ENCODE measurements around the gene ECM1. TPM values are rescaled to one million over a fixed set of nuclear protein-coding genes. Genes with fewer than 3 reads are reported as not detected.
A peak's percentile ranks its signal among the peaks of the same experiment; 100 is the strongest.

The ECM1 gene
- total RNA-seq, 4 donors from 2014 or later: 17.4 to 32.9 (median 18.6) TPM

DNA sequence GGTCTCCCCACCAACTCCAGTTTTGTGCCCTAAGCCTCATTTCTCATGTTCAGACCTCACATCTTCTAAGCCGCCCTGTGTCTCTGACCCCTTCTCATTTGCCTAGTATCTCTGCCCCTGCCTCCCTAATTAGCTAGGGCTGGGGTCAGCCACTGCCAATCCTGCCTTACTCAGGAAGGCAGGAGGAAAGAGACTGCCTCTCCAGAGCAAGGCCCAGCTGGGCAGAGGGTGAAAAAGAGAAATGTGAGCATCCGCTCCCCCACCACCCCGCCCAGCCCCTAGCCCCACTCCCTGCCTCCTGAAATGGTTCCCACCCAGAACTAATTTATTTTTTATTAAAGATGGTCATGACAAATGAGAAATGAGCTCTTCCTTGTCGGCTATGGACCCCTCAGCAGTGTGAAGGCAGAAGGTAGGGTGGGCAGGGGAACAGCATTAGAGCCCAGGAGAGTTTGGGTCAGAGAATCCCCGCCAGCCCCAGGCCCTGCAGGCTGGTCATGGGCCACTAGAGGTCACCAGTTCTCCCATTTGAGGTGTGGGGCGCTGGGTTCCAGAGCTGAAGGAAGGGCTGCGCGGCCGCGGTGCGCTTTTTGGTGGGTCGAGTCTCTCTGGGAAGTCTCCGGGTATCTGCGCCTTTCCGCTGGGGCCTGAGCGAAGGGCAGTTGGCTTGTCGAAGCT, 52.8 kb downstream of the ECM1 start:
- Histone ChIP-seq H3K27ac (replicated peaks in 1 of 4) (peak overlapping the region; percentile 93 to 100 (median 98)), H3K4me3 (peak overlapping the region; percentile 59 to 64 (median 61)), H3K4me1 (peaks cover 63 to 95% (median 79%) of the 10 kb centered on the region in 4 donors), H3K9me3 (no peaks in the 10 kb centered on the region), H3K36me3 (peaks cover 4 to 32% (median 27%) of the 10 kb centered on the region in 4 donors), H3K27me3 (no peaks in the 10 kb centered on the region)
- DNase-seq (ENCODE audit: extremely low spot score): peak; percentile 98
- TF ChIP-seq POLR2AphosphoS5 (IDR thresholded peaks at IDR 0.05) (no peak), EP300 (IDR thresholded peaks at IDR 0.05) (no peak), POLR2A (IDR thresholded peaks at IDR 0.05; ENCODE audit: low read depth) (no peak)
- TF ChIP-seq, protein P1, sequence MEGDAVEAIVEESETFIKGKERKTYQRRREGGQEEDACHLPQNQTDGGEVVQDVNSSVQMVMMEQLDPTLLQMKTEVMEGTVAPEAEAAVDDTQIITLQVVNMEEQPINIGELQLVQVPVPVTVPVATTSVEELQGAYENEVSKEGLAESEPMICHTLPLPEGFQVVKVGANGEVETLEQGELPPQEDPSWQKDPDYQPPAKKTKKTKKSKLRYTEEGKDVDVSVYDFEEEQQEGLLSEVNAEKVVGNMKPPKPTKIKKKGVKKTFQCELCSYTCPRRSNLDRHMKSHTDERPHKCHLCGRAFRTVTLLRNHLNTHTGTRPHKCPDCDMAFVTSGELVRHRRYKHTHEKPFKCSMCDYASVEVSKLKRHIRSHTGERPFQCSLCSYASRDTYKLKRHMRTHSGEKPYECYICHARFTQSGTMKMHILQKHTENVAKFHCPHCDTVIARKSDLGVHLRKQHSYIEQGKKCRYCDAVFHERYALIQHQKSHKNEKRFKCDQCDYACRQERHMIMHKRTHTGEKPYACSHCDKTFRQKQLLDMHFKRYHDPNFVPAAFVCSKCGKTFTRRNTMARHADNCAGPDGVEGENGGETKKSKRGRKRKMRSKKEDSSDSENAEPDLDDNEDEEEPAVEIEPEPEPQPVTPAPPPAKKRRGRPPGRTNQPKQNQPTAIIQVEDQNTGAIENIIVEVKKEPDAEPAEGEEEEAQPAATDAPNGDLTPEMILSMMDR (IDR thresholded peaks at IDR 0.05): peak; percentile 84 to 94 (median 88)
- 10% methylated on average over 16 of the region's 17 CpGs for WGBS
- intact Hi-C loops (cut with DNase I): loop anchor here (1.0 to 2.0 kb wide), 2 partner anchors 20 to 60 kb away; no protein-coding TSS in a partner anchor

DNA sequence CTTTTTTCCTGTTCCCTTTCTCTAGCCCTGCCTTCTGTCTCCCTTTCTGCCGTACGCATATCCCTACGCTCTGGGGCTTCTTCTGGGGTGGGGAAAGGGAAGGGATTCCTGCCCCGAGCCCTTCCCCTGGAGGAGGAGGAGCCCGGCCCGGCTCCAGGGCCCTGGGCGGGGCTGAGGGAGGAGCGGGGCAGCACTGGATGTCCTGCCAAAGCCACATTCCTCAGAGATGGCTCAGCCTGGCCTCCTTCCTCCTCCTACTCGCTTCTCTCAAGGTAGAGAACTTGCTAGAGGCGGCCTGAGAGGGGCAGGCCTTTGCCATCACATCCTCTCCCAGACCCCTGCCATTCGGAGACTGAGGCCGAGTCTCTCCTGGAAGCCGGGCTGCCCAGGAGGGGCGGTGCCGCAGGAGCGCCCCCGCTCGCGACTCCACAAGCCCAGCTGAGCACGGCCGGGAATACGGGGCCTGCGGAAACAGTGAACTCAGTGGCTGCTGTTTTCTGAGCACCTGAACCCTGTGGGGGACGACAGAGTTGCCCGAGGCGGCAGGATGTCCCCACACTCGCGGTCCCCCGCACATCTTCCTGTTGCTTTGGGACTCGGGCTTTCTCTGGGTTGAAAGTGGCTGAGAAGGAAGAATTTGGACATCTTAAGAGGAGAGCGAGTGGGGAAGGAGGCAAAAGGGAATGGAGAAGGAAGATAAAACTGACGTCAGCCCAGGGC, 53.5 kb downstream of the ECM1 start:
- peaks cover 70 to 95% (median 85%) of the 10 kb centered on the region in 4 donors for H3K4me1 ChIP-seq
- H3K27me3 ChIP-seq: no peaks in the 10 kb centered on the region
- TF ChIP-seq EP300 (IDR thresholded peaks at IDR 0.05): peak; percentile 83
- peak; percentile 69 for TF ChIP-seq POLR2A (IDR thresholded peaks at IDR 0.05; ENCODE audit: low read depth)
- TF ChIP-seq, protein P1 (IDR thresholded peaks at IDR 0.05): peak; percentile 5 to 18 (median 11)
- peak in 1 of 2 donors; percentile 98 for TF ChIP-seq POLR2AphosphoS5 (IDR thresholded peaks at IDR 0.05)
- WGBS: under 1% methylated on average over 20 of the region's 32 CpGs
- no peaks in the 10 kb centered on the region for H3K9me3 ChIP-seq
- intact Hi-C loops (cut with DNase I): loop anchor here (1.0 to 2.0 kb wide), 2 partner anchors 19 to 59 kb away; no protein-coding TSS in a partner anchor
- H3K36me3 ChIP-seq: peaks cover 0 to 25% (median 20%) of the 10 kb centered on the region in 4 donors
- H3K4me3 ChIP-seq: peak overlapping the region; percentile 59 to 64 (median 61)
- DNase-seq (ENCODE audit: extremely low spot score): peak; percentile 98
- peak overlapping the region; percentile 93 to 100 (median 98) for H3K27ac ChIP-seq (replicated peaks in 1 of 4)

DNA sequence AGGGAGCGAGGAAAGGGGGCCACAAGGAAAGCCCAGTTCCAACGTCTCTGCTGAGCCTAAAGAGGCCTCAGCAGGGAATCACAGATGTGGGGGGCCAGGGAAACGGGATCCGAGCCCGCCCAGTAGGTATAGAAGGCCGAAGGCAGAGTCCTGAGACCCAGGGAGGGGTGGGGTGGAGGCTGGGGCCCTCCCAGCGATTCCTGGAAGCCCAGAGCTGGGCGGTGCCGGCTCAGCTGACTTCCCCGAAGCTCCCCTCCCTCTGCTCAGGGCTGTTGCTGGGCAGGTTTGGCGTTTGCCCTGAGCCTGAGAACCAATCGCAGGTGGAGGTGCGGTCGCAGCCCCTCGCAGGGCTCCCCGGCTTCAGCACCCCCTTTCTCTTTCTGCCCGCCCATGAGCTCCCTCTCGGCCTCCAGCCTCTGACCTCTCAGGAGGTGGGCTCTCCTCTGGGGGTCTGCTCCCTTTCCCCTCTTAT, 54.1 kb downstream of the ECM1 start:
- H3K4me1 ChIP-seq: peaks cover 76 to 95% (median 88%) of the 10 kb centered on the region in 4 donors
- intact Hi-C loops (cut with DNase I): loop anchor here (1.0 to 2.0 kb wide), 2 partner anchors 18 to 59 kb away; no protein-coding TSS in a partner anchor
- WGBS: 2% methylated on average over 12 of the region's 18 CpGs
- no peaks in the 10 kb centered on the region for H3K27me3 ChIP-seq
- peaks cover 0 to 19% (median 15%) of the 10 kb centered on the region in 4 donors for H3K36me3 ChIP-seq
- H3K4me3 ChIP-seq: peak overlapping the region; percentile 59 to 64 (median 61)
- H3K9me3 ChIP-seq: no peaks in the 10 kb centered on the region
- DNase-seq (ENCODE audit: extremely low spot score): peak; percentile 98
- H3K27ac ChIP-seq (replicated peaks in 1 of 4): peak overlapping the region; percentile 93 to 100 (median 98)
- TF ChIP-seq POLR2AphosphoS5 (IDR thresholded peaks at IDR 0.05) (peak in 1 of 2 donors; percentile 99), POLR2A (IDR thresholded peaks at IDR 0.05; ENCODE audit: low read depth) (no peak), EP300 (IDR thresholded peaks at IDR 0.05) (peak; percentile 92)
- TF ChIP-seq, protein P1 (IDR thresholded peaks at IDR 0.05): no peak

DNA sequence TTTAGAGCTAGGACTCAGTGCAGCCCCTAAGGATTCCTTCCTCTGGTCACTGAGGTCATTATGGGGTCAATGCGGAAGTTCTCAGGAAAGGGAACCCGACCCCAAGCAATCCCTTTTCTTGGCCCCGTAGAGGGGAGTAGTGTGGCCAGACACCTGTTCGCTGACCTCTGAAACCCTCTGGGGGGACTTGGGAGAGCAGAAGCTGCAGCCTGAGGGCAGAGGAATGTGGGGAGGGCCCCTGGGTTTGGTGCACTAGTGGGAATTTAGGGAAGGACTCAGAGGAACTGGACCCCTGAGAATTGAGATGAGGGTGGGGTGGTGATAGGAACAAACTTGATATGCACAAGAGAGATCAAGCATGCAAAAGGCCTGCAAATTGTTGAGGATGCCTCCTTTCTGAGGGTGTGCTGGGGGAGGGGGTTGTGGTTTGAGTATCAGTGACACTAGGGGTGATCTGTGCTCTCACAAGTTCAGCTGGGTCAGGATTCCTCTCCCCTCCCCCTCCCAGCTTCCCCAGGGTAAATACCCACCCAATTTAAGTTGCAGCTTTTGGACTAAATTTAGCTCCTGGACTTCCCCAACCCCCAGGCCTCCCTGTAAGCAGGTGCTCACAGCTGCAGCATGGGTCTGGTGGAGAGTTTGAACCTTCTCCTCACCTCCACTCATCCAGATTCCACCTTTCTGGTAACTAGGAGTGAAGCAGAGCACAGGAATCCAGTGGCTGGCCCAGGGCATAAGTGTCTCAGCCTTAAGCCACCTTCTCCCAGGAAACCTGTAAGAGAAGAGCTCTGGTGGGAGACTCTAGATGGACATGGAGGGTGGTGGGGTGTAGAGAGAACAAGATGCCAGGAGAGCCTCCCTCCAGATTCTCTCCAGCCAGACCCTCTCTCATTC, 54.8 kb downstream of the ECM1 start:
- no peak for DNase-seq (ENCODE audit: extremely low spot score)
- intact Hi-C loops (cut with DNase I): no loop called here
- Histone ChIP-seq H3K27me3 (no peaks in the 10 kb centered on the region), H3K9me3 (no peaks in the 10 kb centered on the region), H3K27ac (replicated peaks in 1 of 4) (peak overlapping the region; percentile 93 to 100 (median 98)), H3K4me3 (peak overlapping the region; percentile 59 to 64 (median 61)), H3K36me3 (peaks cover 0 to 13% (median 8%) of the 10 kb centered on the region in 4 donors), H3K4me1 (peaks cover 83 to 95% (median 91%) of the 10 kb centered on the region in 4 donors)
- WGBS: 30% methylated on average over 2 of the region's 4 CpGs
- no peak for TF ChIP-seq POLR2A (IDR thresholded peaks at IDR 0.05; ENCODE audit: low read depth)
- peak in 1 of 2 donors; percentile 5 for TF ChIP-seq POLR2AphosphoS5 (IDR thresholded peaks at IDR 0.05)

Small RNA genes within 50 kb of the gene (small RNA-seq; reads per million reads assigned to genes)
- gene MIR4257: 0 reads per million in 3 donors

Other genes with a start within 250 kb of the ECM1 start
- 10 to 100 TPM; 36.1 to 63.5 (median 49.7) TPM for gene APH1A, start 239.1 kb upstream of the ECM1 start, total RNA-seq
- 10 to 100 TPM; 15.2 to 36.1 (median 18.0) TPM for gene C1orf54, start 235.3 kb upstream of the ECM1 start, total RNA-seq
- 10 to 100 TPM; 13.7 to 26.0 (median 14.2) TPM for gene CIART, start 225.6 kb upstream of the ECM1 start, total RNA-seq
- 10 to 100 TPM; 44.2 to 59.0 (median 48.1) TPM for gene MRPS21, start 214.2 kb upstream of the ECM1 start, total RNA-seq
- gene PRPF3, start 186.6 kb upstream of the ECM1 start, total RNA-seq: 10 to 100 TPM; 26.6 to 39.5 (median 27.3) TPM
- gene RPRD2, start 144.0 kb upstream of the ECM1 start, total RNA-seq: 10 to 100 TPM; 20.0 to 27.9 (median 24.8) TPM
- 10 to 100 TPM in 3 of 4 donors, 1 to 10 TPM in 1; 5.8 to 19.4 (median 12.8) TPM for gene TARS2, start 20.7 kb upstream of the ECM1 start, total RNA-seq
- gene FALEC, start 7.6 kb downstream of the ECM1 start, total RNA-seq: not detected
- 10 to 100 TPM; 33.6 to 86.1 (median 48.2) TPM for gene ADAMTSL4, start 41.3 kb downstream of the ECM1 start, total RNA-seq
- 100 to 1,000 TPM; 192 to 460 (median 255) TPM for gene MCL1, start 71.5 kb downstream of the ECM1 start, total RNA-seq
- 100 to 1,000 TPM; 110 to 212 (median 141) TPM for gene ENSA, start 121.5 kb downstream of the ECM1 start, total RNA-seq
- gene GOLPH3L, start 189.0 kb downstream of the ECM1 start, total RNA-seq: 10 to 100 TPM; 16.2 to 23.9 (median 21.6) TPM
- under 1 TPM in 2 of 4 donors, not detected in 2; 0.33 to 0.58 TPM for gene HORMAD1, start 212.8 kb downstream of the ECM1 start, total RNA-seq